Sigmoid colon (tissue), 7 donors: ENCODE measurements around the gene FAM118B. TPM values are rescaled to one million over a fixed set of nuclear protein-coding genes. Genes with fewer than 3 reads are reported as not detected.

Experiments used
- DNase-seq: peaks from one replicate; pipeline ENCODE4 v3.0.0-alpha.2; 2019
- H3K27ac ChIP-seq, 4 donors: fragments of 200-600 bp; sonication (generic); one replicate each; pipeline ENCODE4 v1.5.1; 2016 to 2019; ENCODE audit warnings: mild to moderate bottlenecking in 1 of 4
- H3K27me3 ChIP-seq, 3 donors: fragments of 200-600 bp; sonication (generic); one replicate each; pipeline ENCODE4 v1.5.1; 2019; ENCODE audit warnings: mild to moderate bottlenecking in 1 of 3
- H3K36me3 ChIP-seq, 4 donors: fragments of 200-600 bp; sonication (generic); one replicate each; pipeline ENCODE4 v1.5.1; 2016 to 2019
- H3K4me1 ChIP-seq, 4 donors: fragments of 200-600 bp; sonication (generic); one replicate each; pipeline ENCODE4 v1.5.1; 2017 to 2019
- H3K4me3 ChIP-seq, 4 donors: fragments of 200-600 bp; sonication (generic); one replicate each; pipeline ENCODE4 v1.5.1; 2017 to 2019; ENCODE audit warnings: mild to moderate bottlenecking in 2 of 4, moderate library complexity in 1 of 4
- H3K9me3 ChIP-seq, 4 donors: fragments of 200-600 bp in 3 of 4; sonication (generic) in 3 of 4; one replicate each; pipeline versions ENCODE4 v1.5.1 to v1.6.1; 2013 to 2019
- CTCF ChIP-seq, 4 experiments: fragments of 450-650 bp in 3 of 4; fragments of 200-600 bp in 1 of 4; IDR thresholded peaks; one replicate each; pipeline ENCODE4 v1.5.1; 2016 to 2019; ENCODE audit warnings: antibody characterized with exemption in 4 of 4, mild to moderate bottlenecking in 3 of 4, moderate library complexity in 2 of 4
- EP300 ChIP-seq, 4 donors: sonication (generic); formaldehyde crosslinking; IDR thresholded peaks; one replicate each; pipeline ENCODE4 v1.6.1; 2017; ENCODE audit warnings: antibody characterized with exemption in 4 of 4
- POLR2A ChIP-seq, 2 donors: fragments of 450-650 bp; IDR thresholded peaks; one replicate each; pipeline ENCODE4 v1.6.1; 2016; ENCODE audit warnings: antibody characterized with exemption in 2 of 2, mild to moderate bottlenecking in 2 of 2, moderate library complexity in 2 of 2
- POLR2AphosphoS5 ChIP-seq, 4 donors: sonication (generic); formaldehyde crosslinking; IDR thresholded peaks; one replicate each; pipeline ENCODE4 v1.6.1; 2017; ENCODE audit warnings: antibody characterized with exemption in 4 of 4
- WGBS, 2 donors: extraction: QIAGEN DNeasy Blood & Tissue Kit; methylation state at CpG; one replicate each; pipeline ENCODE4 v1.1.7; 2013; 5-methylcytosine and 5-hydroxymethylcytosine counted together
- intact Hi-C: fragments of 100-400 bp; cut with DNase I; formaldehyde crosslinking; loops from one replicate; pipeline ENCODE4 v1.15.1; 2023
- polyA plus RNA-seq, 3 donors: library from polyadenylated mRNA; stranded (reverse); fragments of 200-250 nt; gene quantifications; one replicate each; pipeline ENCODE4 v1.2.3, GENCODE V29; 2013
- total RNA-seq, 4 donors: library from RNA; depleted of rRNA; stranded (reverse); fragments of >200 nt; gene quantifications; one replicate each; pipeline ENCODE4 v1.1.0, GENCODE V29; 2016
- donor health status: healthy with polysubstance abuse.
- donor health status: Bipolar disorder and iron deficiency.
- donor health status: healthy.

FAM118B gene
- total and polyA plus RNA-seq, 7 donors: 13.3 to 54.3 (median 22.2) TPM

- Histone ChIP-seq H3K27me3 (no peaks in the 10 kb centered on the region), H3K4me1 (peaks cover 0 to 4% (median 0%) of the 10 kb centered on the region in 4 donors), H3K27ac (no peak overlapping the region), H3K36me3 (no peaks in the 10 kb centered on the region), H3K9me3 (no peaks in the 10 kb centered on the region), H3K4me3 (no peak overlapping the region)
- WGBS, 2 donors: 15 to 58% methylated on average over 4 of the region's 4 CpGs
- no peak for TF ChIP-seq POLR2AphosphoS5 (IDR thresholded peaks at IDR 0.05)
- no peak for TF ChIP-seq EP300 (IDR thresholded peaks at IDR 0.05)
- TF ChIP-seq POLR2A (IDR thresholded peaks at IDR 0.05): no peak
- no peak for TF ChIP-seq CTCF (IDR thresholded peaks at IDR 0.05)
- intact Hi-C loops: no loop called here
- no peak for DNase-seq
Measured at GRCh38 chr11:126219547-126219946, 8.0 kb downstream of the FAM118B start.

- no peaks in the 10 kb centered on the region for H3K36me3 ChIP-seq
- H3K27ac ChIP-seq: no peak overlapping the region
- H3K27me3 ChIP-seq: no peaks in the 10 kb centered on the region
- H3K4me3 ChIP-seq: no peak overlapping the region
- no peak for DNase-seq
- intact Hi-C loops: no loop called here
- WGBS, 2 donors: 93 to 96% methylated on average over 6 of the region's 6 CpGs
- H3K4me1 ChIP-seq: no peaks in the 10 kb centered on the region
- no peaks in the 10 kb centered on the region for H3K9me3 ChIP-seq
- TF ChIP-seq POLR2A (IDR thresholded peaks at IDR 0.05): no peak
Measured at GRCh38 chr11:126224647-126225294, 13.2 kb downstream of the FAM118B start.

GRCh38 chr11:126225295-126225665 lies 13.7 kb downstream of the FAM118B start:
- Histone ChIP-seq H3K9me3 (no peaks in the 10 kb centered on the region), H3K4me3 (no peak overlapping the region), H3K36me3 (no peaks in the 10 kb centered on the region), H3K27ac (no peak overlapping the region), H3K4me1 (no peaks in the 10 kb centered on the region), H3K27me3 (no peaks in the 10 kb centered on the region)
- intact Hi-C loops: no loop called here
- DNase-seq: no peak
- WGBS, 2 donors: 23 to 72% methylated on average over 2 of the region's 2 CpGs
- no peak for TF ChIP-seq EP300 (IDR thresholded peaks at IDR 0.05)
- no peak for TF ChIP-seq CTCF (IDR thresholded peaks at IDR 0.05)
- TF ChIP-seq POLR2AphosphoS5 (IDR thresholded peaks at IDR 0.05): no peak
- TF ChIP-seq POLR2A (IDR thresholded peaks at IDR 0.05): no peak

GRCh38 chr11:126226334-126227084 lies 14.9 kb downstream of the FAM118B start:
- DNase-seq: no peak
- TF ChIP-seq CTCF (IDR thresholded peaks at IDR 0.05) (no peak), POLR2A (IDR thresholded peaks at IDR 0.05) (no peak), EP300 (IDR thresholded peaks at IDR 0.05) (no peak), POLR2AphosphoS5 (IDR thresholded peaks at IDR 0.05) (no peak)
- Histone ChIP-seq H3K27me3 (no peaks in the 10 kb centered on the region), H3K27ac (no peak overlapping the region), H3K9me3 (no peaks in the 10 kb centered on the region), H3K36me3 (peaks cover 0 to 8% (median 0%) of the 10 kb centered on the region in 4 donors), H3K4me1 (no peaks in the 10 kb centered on the region), H3K4me3 (no peak overlapping the region)
- WGBS, 2 donors: 97% methylated on average over 11 of the region's 15 CpGs
- intact Hi-C loops: no loop called here

- DNase-seq: no peak
- Histone ChIP-seq H3K4me1 (no peaks in the 10 kb centered on the region), H3K36me3 (peaks cover 0 to 8% (median 0%) of the 10 kb centered on the region in 4 donors), H3K27ac (no peak overlapping the region), H3K27me3 (no peaks in the 10 kb centered on the region), H3K4me3 (no peak overlapping the region), H3K9me3 (no peaks in the 10 kb centered on the region)
- WGBS, 2 donors: 62 to 87% methylated on average over 3 of the region's 3 CpGs
- TF ChIP-seq POLR2A (IDR thresholded peaks at IDR 0.05): no peak
- TF ChIP-seq POLR2AphosphoS5 (IDR thresholded peaks at IDR 0.05): no peak
- no peak for TF ChIP-seq CTCF (IDR thresholded peaks at IDR 0.05)
- no peak for TF ChIP-seq EP300 (IDR thresholded peaks at IDR 0.05)
- intact Hi-C loops: no loop called here
Measured at GRCh38 chr11:126229858-126230540, 18.4 kb downstream of the FAM118B start.
